HCT116 (cell line): Measurements from ENCODE around the gene COPS2. TPM values are rescaled to one million over a fixed set of nuclear protein-coding genes. Genes with fewer than 3 reads are reported as not detected.

ENCODE experiments used
- ATAC-seq: fragments of 200-7000 bp; cut with Tn5 transposase; 2 replicates; pipeline ENCODE4 v1.9.1; 2020; ENCODE audit warnings: mild to moderate bottlenecking, moderate library complexity
- BruUV-seq: library from RNA; stranded (reverse); fragments of 400-500 nt; replicated peaks from 2 replicates; lab custom pipeline; 2021; lab: Mats Ljungman, UMichigan
- CTCF ChIA-PET: fragments of 300-600 bp; sonication (Branson Sonifier 250); formaldehyde crosslinking; loops from one replicate; lab custom pipeline; 2021; ENCODE audit warnings: antibody characterized with exemption; lab: Charles Lee
- POLR2A ChIA-PET: fragments of 300-600, 350-600 bp; sonication (Branson Sonifier 250); formaldehyde crosslinking; loops from one replicate; lab custom pipeline; 2021; ENCODE audit warnings: antibody characterized with exemption; lab: Charles Lee
- RAD21 ChIA-PET, 2 experiments: fragments of 300-600 bp; sonication (Branson Sonifier 250); formaldehyde crosslinking; loops; one replicate each; lab custom pipeline; 2023; ENCODE audit warnings: low total read pairs in 2 of 2; ENCODE audit not compliant: uncharacterized antibody in 2 of 2, unreplicated experiment in 2 of 2, low non-redundant PET in 1 of 2; lab: Charles Lee
- DNase-seq: peaks from one replicate; pipeline ENCODE4 v3.0.0-alpha.2; 2010; ENCODE audit warnings: low read depth, low spot score
- H2AFZ ChIP-seq: fragments of 200-600 bp; shearing (Covaris generic), sonication (generic); 2 replicates; pipeline ENCODE4 v1.6.1; 2017; ENCODE audit warnings: low read depth, mixed run types, mixed read lengths, antibody characterized with exemption, low read length; ENCODE audit not compliant: poor library complexity, severe bottlenecking
- H3K27ac ChIP-seq: 2 replicates; pipeline ENCODE4 v1.5.1; 2012; ENCODE audit warnings: low read depth, low read length
- H3K27me3 ChIP-seq: fragments of 200-600 bp; sonication (generic); 2 replicates; pipeline ENCODE4 v1.6.1; 2016; ENCODE audit warnings: mixed run types, low read length, mixed read lengths; ENCODE audit not compliant: insufficient read depth
- H3K36me3 ChIP-seq, 2 experiments: fragments of 200-500 bp in 1 of 2; fragments of 200-600 bp in 1 of 2; sonication (Bioruptor generic) in 1 of 2; sonication (generic) in 1 of 2; 2 replicates each; pipeline versions ENCODE4 v1.5.1 to v1.6.1; 2014 to 2016; ENCODE audit warnings: low read length in 2 of 2, inconsistent platforms in 1 of 2, mixed read lengths in 1 of 2, mixed run types in 1 of 2; ENCODE audit not compliant: insufficient read depth in 2 of 2, control insufficient read depth in 1 of 2
- H3K4me1 ChIP-seq, 2 experiments: fragments of 200-600 bp in 1 of 2; sonication (generic) in 1 of 2; 2 replicates each; pipeline versions ENCODE4 v1.5.1 to v1.6.1; 2012 to 2017; ENCODE audit warnings: low read length in 2 of 2, inconsistent platforms in 1 of 2, mild to moderate bottlenecking in 1 of 2, mixed read lengths in 1 of 2, mixed run types in 1 of 2, moderate library complexity in 1 of 2; ENCODE audit not compliant: insufficient read depth in 2 of 2, control insufficient read depth in 1 of 2
- H3K4me2 ChIP-seq: fragments of 200-600 bp; sonication (generic); 2 replicates; pipeline ENCODE4 v1.6.1; 2017; ENCODE audit warnings: mixed run types, low read length, mixed read lengths
- H3K4me3 ChIP-seq, 2 experiments: fragments of 200-600 bp in 1 of 2; sonication (generic) in 1 of 2; replicated peaks in 1 of 2; 2 replicates each; pipeline ENCODE4 v1.5.1; 2011 to 2016; ENCODE audit warnings: low read length in 2 of 2, control low read depth in 1 of 2, low read depth in 1 of 2, mild to moderate bottlenecking in 1 of 2, mixed read lengths in 1 of 2, mixed run types in 1 of 2
- H3K79me2 ChIP-seq: fragments of 200-600 bp; sonication (generic); 2 replicates; pipeline ENCODE4 v1.6.1; 2017; ENCODE audit warnings: mild to moderate bottlenecking, mixed run types, low read length, moderate library complexity, mixed read lengths; ENCODE audit not compliant: insufficient read depth
- H3K9ac ChIP-seq: fragments of 200-600 bp; sonication (generic); 2 replicates; pipeline ENCODE4 v1.6.1; 2016; ENCODE audit warnings: low read length, mixed read lengths
- H3K9me2 ChIP-seq: fragments of 200-600 bp; sonication (generic), shearing (Covaris generic); 2 replicates; pipeline ENCODE4 v1.6.1; 2017; ENCODE audit warnings: mixed run types, mild to moderate bottlenecking, moderate library complexity; ENCODE audit not compliant: insufficient read depth
- H3K9me3 ChIP-seq, 2 experiments: fragments of 200-500 bp in 1 of 2; fragments of 200-600 bp in 1 of 2; sonication (Bioruptor generic) in 1 of 2; sonication (generic) in 1 of 2; 2 replicates each; pipeline ENCODE4 v1.6.1; 2014 to 2017; ENCODE audit warnings: low read length in 2 of 2, mixed read lengths in 2 of 2, inconsistent platforms in 1 of 2, low read depth in 1 of 2, mild to moderate bottlenecking in 1 of 2, mixed run types in 1 of 2, moderate library complexity in 1 of 2; ENCODE audit not compliant: control insufficient read depth in 1 of 2, insufficient read depth in 1 of 2
- H4K20me1 ChIP-seq: fragments of 200-600 bp; sonication (generic), shearing (Covaris generic); 2 replicates; pipeline ENCODE4 v1.6.1; 2017; ENCODE audit warnings: mixed run types, mild to moderate bottlenecking, moderate library complexity; ENCODE audit not compliant: insufficient read depth
- ATF3 ChIP-seq: IDR thresholded peaks from 2 replicates; pipeline ENCODE4 v1.6.1; 2012
- CTCF ChIP-seq, 3 experiments: fragments of 200-600 bp in 1 of 3; sonication (generic) in 1 of 3; IDR thresholded peaks in 2 of 3; conservative IDR thresholded peaks in 1 of 3; 2 replicates each; pipeline ENCODE4 v1.5.1; 2012 to 2017; ENCODE audit warnings: low read depth in 2 of 3, low read length in 2 of 3, antibody characterized with exemption in 1 of 3, borderline replicate concordance in 1 of 3, control low read depth in 1 of 3, mild to moderate bottlenecking in 1 of 3, mixed read lengths in 1 of 3, mixed run types in 1 of 3, moderate library complexity in 1 of 3; ENCODE audit not compliant: insufficient read depth in 1 of 3
- EGR1 ChIP-seq: IDR thresholded peaks from 2 replicates; pipeline ENCODE4 v1.6.1; 2012; ENCODE audit warnings: low read depth
- EZH2 ChIP-seq: fragments of 200-600 bp; sonication (generic); IDR thresholded peaks from 2 replicates; pipeline ENCODE4 v1.6.1; 2017; ENCODE audit warnings: antibody characterized with exemption, mixed run types
- EZH2phosphoT487 ChIP-seq: fragments of 200-600 bp; IDR thresholded peaks from 2 replicates; pipeline ENCODE4 v1.6.1; 2018; ENCODE audit warnings: antibody characterized with exemption, borderline replicate concordance
- MAX ChIP-seq: IDR thresholded peaks from 2 replicates; pipeline ENCODE4 v1.6.1; 2012
- POLR2AphosphoS5 ChIP-seq: IDR thresholded peaks from 2 replicates; pipeline ENCODE4 v1.6.1; 2011; ENCODE audit warnings: mild to moderate bottlenecking, low read depth, low read length, moderate library complexity
- RAD21 ChIP-seq: IDR thresholded peaks from 2 replicates; pipeline ENCODE4 v1.6.1; 2012; ENCODE audit warnings: low read depth, mild to moderate bottlenecking
- SIN3A ChIP-seq: IDR thresholded peaks from 2 replicates; pipeline ENCODE4 v1.6.1; 2012; ENCODE audit warnings: low read depth
- SRF ChIP-seq: IDR thresholded peaks from 2 replicates; pipeline ENCODE4 v1.6.1; 2012; ENCODE audit warnings: low read depth
- TCF7L2 ChIP-seq: IDR thresholded peaks from 2 replicates; pipeline ENCODE4 v1.7.0; 2011; ENCODE audit warnings: borderline replicate concordance, inconsistent platforms; ENCODE audit not compliant: insufficient read depth, insufficient read length; ENCODE audit errors: extremely low read depth
- YY1 ChIP-seq: IDR thresholded peaks from 2 replicates; pipeline ENCODE4 v1.6.1; 2011; ENCODE audit warnings: low read length, low read depth, moderate library complexity, mild to moderate bottlenecking; ENCODE audit not compliant: insufficient replicate concordance; ENCODE audit errors: extremely low read depth
- intact Hi-C: fragments of 100-400 bp; cut with micrococcal nuclease; formaldehyde crosslinking; loops from 2 replicates; pipeline ENCODE4 v1.10.0; 2022
- total RNA-seq: library from RNA; stranded (reverse); gene quantifications from one replicate; pipeline ENCODE4 v1.2.1, GENCODE V29; 2021; ENCODE audit not compliant: unreplicated experiment
- TF ChIP-seq, protein P1 (sequence below): IDR thresholded peaks from 2 replicates; pipeline ENCODE4 v1.6.1; 2012; ENCODE audit warnings: low read depth

COPS2 gene
- total RNA-seq, 1 experiment from 2014 or later, result 93.6 TPM

DNA sequence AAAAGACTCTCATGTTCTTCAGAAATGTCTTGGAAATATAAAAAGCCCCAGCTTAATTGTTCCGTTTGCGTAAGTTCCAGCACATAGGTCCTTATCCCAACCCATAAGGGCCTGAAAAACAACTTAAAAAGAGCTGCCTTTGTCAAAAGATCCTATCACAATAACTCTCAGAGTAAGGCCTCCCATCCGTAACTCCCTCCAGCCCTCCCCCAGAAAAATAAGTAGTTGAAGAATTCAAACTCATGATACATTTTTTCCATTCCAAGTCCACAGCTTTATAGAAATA, 71.2 kb downstream of the COPS2 start:
- ChIA-PET CTCF (no interaction called here), RAD21 (no interaction called here), POLR2A (no interaction called here)
- no peak overlapping the region for H3K4me3 ChIP-seq
- H2AFZ ChIP-seq, result no peak overlapping the region
- H3K9ac ChIP-seq, result no peak overlapping the region
- H3K27me3 ChIP-seq, result no peaks in the 10 kb centered on the region
- H3K4me1 ChIP-seq, result no peaks in the 10 kb centered on the region
- H3K9me2 ChIP-seq, result no peaks in the 10 kb centered on the region
- no peaks in the 10 kb centered on the region for H3K36me3 ChIP-seq
- no peaks in the 10 kb centered on the region for H3K9me3 ChIP-seq
- H3K4me2 ChIP-seq, result no peak overlapping the region
- ATAC-seq (no peak), DNase-seq (no peak)
- H4K20me1 ChIP-seq, result no peaks in the 10 kb centered on the region
- BruUV-seq, result no TSS peak
- H3K79me2 ChIP-seq, result no peaks in the 10 kb centered on the region
- intact Hi-C loops, result no loop called here
- TF ChIP-seq EZH2, result no peak
- TF ChIP-seq EGR1, result no peak
- no peak for TF ChIP-seq TCF7L2
- no peak for TF ChIP-seq RAD21
- TF ChIP-seq SRF, result no peak
- no peak for TF ChIP-seq CTCF (IDR thresholded peaks at IDR 0.05 in 2 of 3, conservative IDR thresholded peaks at IDR 0.05 in 1 of 3; ENCODE audit: borderline replicate concordance in 1 of 3, insufficient read depth in 1 of 3, low read depth in 2 of 3, low read length in 2 of 3)
- TF ChIP-seq, protein P1, sequence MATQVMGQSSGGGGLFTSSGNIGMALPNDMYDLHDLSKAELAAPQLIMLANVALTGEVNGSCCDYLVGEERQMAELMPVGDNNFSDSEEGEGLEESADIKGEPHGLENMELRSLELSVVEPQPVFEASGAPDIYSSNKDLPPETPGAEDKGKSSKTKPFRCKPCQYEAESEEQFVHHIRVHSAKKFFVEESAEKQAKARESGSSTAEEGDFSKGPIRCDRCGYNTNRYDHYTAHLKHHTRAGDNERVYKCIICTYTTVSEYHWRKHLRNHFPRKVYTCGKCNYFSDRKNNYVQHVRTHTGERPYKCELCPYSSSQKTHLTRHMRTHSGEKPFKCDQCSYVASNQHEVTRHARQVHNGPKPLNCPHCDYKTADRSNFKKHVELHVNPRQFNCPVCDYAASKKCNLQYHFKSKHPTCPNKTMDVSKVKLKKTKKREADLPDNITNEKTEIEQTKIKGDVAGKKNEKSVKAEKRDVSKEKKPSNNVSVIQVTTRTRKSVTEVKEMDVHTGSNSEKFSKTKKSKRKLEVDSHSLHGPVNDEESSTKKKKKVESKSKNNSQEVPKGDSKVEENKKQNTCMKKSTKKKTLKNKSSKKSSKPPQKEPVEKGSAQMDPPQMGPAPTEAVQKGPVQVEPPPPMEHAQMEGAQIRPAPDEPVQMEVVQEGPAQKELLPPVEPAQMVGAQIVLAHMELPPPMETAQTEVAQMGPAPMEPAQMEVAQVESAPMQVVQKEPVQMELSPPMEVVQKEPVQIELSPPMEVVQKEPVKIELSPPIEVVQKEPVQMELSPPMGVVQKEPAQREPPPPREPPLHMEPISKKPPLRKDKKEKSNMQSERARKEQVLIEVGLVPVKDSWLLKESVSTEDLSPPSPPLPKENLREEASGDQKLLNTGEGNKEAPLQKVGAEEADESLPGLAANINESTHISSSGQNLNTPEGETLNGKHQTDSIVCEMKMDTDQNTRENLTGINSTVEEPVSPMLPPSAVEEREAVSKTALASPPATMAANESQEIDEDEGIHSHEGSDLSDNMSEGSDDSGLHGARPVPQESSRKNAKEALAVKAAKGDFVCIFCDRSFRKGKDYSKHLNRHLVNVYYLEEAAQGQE, result no peak
- TF ChIP-seq SIN3A, result no peak
- TF ChIP-seq ATF3, result no peak
- no peak for TF ChIP-seq MAX
- TF ChIP-seq EZH2phosphoT487, result no peak
- no peak for TF ChIP-seq POLR2AphosphoS5
- no peak for TF ChIP-seq YY1
- no peak overlapping the region for H3K27ac ChIP-seq
